A673 (cell line): ENCODE measurements around the gene ASB17. TPM values are rescaled to one million over a fixed set of nuclear protein-coding genes. Genes with fewer than 3 reads are reported as not detected.
"Not testable (repeated sequence)": the region's sequence is repeated elsewhere in the genome, so short reads cannot be mapped to it uniquely, and the experiment has no call there.

Source experiments
- BruUV-seq: library from RNA; stranded (reverse); fragments of 400-500 nt; replicated peaks from 2 replicates; lab custom pipeline; 2021; lab: Mats Ljungman, UMichigan
- CTCF ChIA-PET: fragments of 300-600 bp; sonication (Branson Sonifier 250); formaldehyde crosslinking; loops from one replicate; lab custom pipeline; 2022; ENCODE audit warnings: antibody characterized with exemption; lab: Charles Lee
- POLR2A ChIA-PET: fragments of 300-600 bp; sonication (Branson Sonifier 250); formaldehyde crosslinking; loops from one replicate; lab custom pipeline; 2022; ENCODE audit warnings: antibody characterized with exemption; ENCODE audit not compliant: low non-redundant PET; lab: Charles Lee
- DNase-seq: peaks from one replicate; pipeline ENCODE4 v3.0.0-alpha.2; 2015; ENCODE audit warnings: low spot score
- H3K27ac ChIP-seq: fragments of 200-600 bp; sonication (generic); 2 replicates; pipeline ENCODE4 v1.5.1; 2016; ENCODE audit warnings: mixed run types, low read depth, mild to moderate bottlenecking, mixed read lengths, antibody characterized with exemption, low read length; ENCODE audit not compliant: poor library complexity, severe bottlenecking
- H3K27me3 ChIP-seq: fragments of 200-600 bp; sonication (generic); replicated peaks from 2 replicates; pipeline ENCODE4 v1.6.1; 2017; ENCODE audit warnings: mixed run types, low read depth, mild to moderate bottlenecking, mixed read lengths, antibody characterized with exemption, low read length; ENCODE audit not compliant: insufficient read depth, poor library complexity
- H3K36me3 ChIP-seq: fragments of 200-600 bp; sonication (generic); 2 replicates; pipeline ENCODE4 v1.6.1; 2016; ENCODE audit warnings: mixed run types, mild to moderate bottlenecking, mixed read lengths, antibody characterized with exemption, low read length; ENCODE audit not compliant: insufficient read depth, poor library complexity, severe bottlenecking
- H3K4me1 ChIP-seq: fragments of 200-600 bp; sonication (generic); 2 replicates; pipeline ENCODE4 v1.6.1; 2017; ENCODE audit warnings: mixed run types, mild to moderate bottlenecking, mixed read lengths, antibody characterized with exemption, low read length; ENCODE audit not compliant: insufficient read depth, poor library complexity, severe bottlenecking
- H3K4me3 ChIP-seq: fragments of 200-600 bp; sonication (generic); 2 replicates; pipeline ENCODE4 v1.5.1; 2016; ENCODE audit warnings: low read depth, mixed run types, mild to moderate bottlenecking, mixed read lengths, low read length; ENCODE audit not compliant: poor library complexity, severe bottlenecking
- H3K9me3 ChIP-seq: fragments of 200-600 bp; sonication (generic); 2 replicates; pipeline ENCODE4 v1.6.1; 2016; ENCODE audit warnings: mixed run types, low read depth, mild to moderate bottlenecking, mixed read lengths, antibody characterized with exemption, low read length; ENCODE audit not compliant: poor library complexity, severe bottlenecking
- CTCF ChIP-seq: fragments of 300-800, 200-600 bp; sonication (generic); conservative IDR thresholded peaks from 2 replicates; pipeline ENCODE4 v1.5.1; 2017; ENCODE audit warnings: low read depth, mild to moderate bottlenecking, antibody characterized with exemption, low read length, moderate library complexity, mixed read lengths
- EZH2 ChIP-seq: fragments of 200-600 bp; sonication (generic); IDR thresholded peaks from 2 replicates; pipeline ENCODE4 v1.6.1; 2017; ENCODE audit warnings: borderline replicate concordance, low read depth, mild to moderate bottlenecking, mixed read lengths, antibody characterized with exemption, low read length; ENCODE audit not compliant: poor library complexity, severe bottlenecking
- intact Hi-C: fragments of 100-400 bp; cut with micrococcal nuclease; formaldehyde crosslinking; loops from one replicate; pipeline ENCODE4 v1.10.0; 2022; ENCODE audit not compliant: unreplicated experiment
- total RNA-seq: library from RNA; stranded (reverse); gene quantifications from 2 replicates; pipeline ENCODE4 v1.2.3, GENCODE V29; 2021

Gene ASB17
- total RNA-seq, 1 experiment from 2014 or later, result not detected

GRCh38 chr1:75969550-75969949 lies 37.3 kb upstream of the ASB17 start:
- intact Hi-C loops, result no loop called here
- no peak overlapping the region for H3K4me3 ChIP-seq
- TF ChIP-seq CTCF (no peak), EZH2 (no peak)
- no peaks in the 10 kb centered on the region for H3K9me3 ChIP-seq
- no peak for DNase-seq
- no peaks in the 10 kb centered on the region for H3K27me3 ChIP-seq
- no peaks in the 10 kb centered on the region for H3K36me3 ChIP-seq
- CTCF ChIA-PET, result no interaction called here
- H3K27ac ChIP-seq, result no peak overlapping the region
- no peaks in the 10 kb centered on the region for H3K4me1 ChIP-seq
- no TSS peak for BruUV-seq
- POLR2A ChIA-PET, result no interaction called here

- ChIA-PET POLR2A (no interaction called here), CTCF (interaction anchor here (0.6 kb wide), 1 partner anchor 73 kb away, joined by 4 read pairs; no protein-coding TSS in a partner anchor)
- TF ChIP-seq EZH2 (no peak), CTCF (no peak)
- BruUV-seq, result no TSS peak
- no peaks in the 10 kb centered on the region for H3K36me3 ChIP-seq
- H3K27me3 ChIP-seq, result no peaks in the 10 kb centered on the region
- H3K4me3 ChIP-seq, result no peak overlapping the region
- no peak for DNase-seq
- H3K27ac ChIP-seq, result no peak overlapping the region
- H3K9me3 ChIP-seq, result no peaks in the 10 kb centered on the region
- H3K4me1 ChIP-seq, result no peaks in the 10 kb centered on the region
- intact Hi-C loops, result no loop called here
These were observed 35.5 kb upstream of the ASB17 start for GRCh38 chr1:75967719-75968118.

GRCh38 chr1:75964760-75965408 lies 32.7 kb upstream of the ASB17 start:
- no peak overlapping the region for H3K27ac ChIP-seq
- no peaks in the 10 kb centered on the region for H3K27me3 ChIP-seq
- DNase-seq, result no peak
- POLR2A ChIA-PET, result no interaction called here
- no peaks in the 10 kb centered on the region for H3K9me3 ChIP-seq
- TF ChIP-seq EZH2 (no peak), CTCF (no peak)
- CTCF ChIA-PET, result no interaction called here
- intact Hi-C loops, result no loop called here
- H3K4me3 ChIP-seq, result no peak overlapping the region
- BruUV-seq, result no TSS peak
- H3K36me3 ChIP-seq, result no peaks in the 10 kb centered on the region
- no peaks in the 10 kb centered on the region for H3K4me1 ChIP-seq

GRCh38 chr1:75964110-75964759 lies 32.0 kb upstream of the ASB17 start:
- CTCF ChIA-PET, intact Hi-C loops: not testable (repeated sequence)

More at GRCh38 chr1:75964110-75964759, 32.0 kb upstream of the ASB17 start:
- POLR2A ChIA-PET, DNase-seq, BruUV-seq, H3K27me3 ChIP-seq, H3K9me3 ChIP-seq, H3K4me1 ChIP-seq, H3K4me3 ChIP-seq, H3K36me3 ChIP-seq, H3K27ac ChIP-seq: not testable (repeated sequence)
